A549 (cell line): Measurements from ENCODE around the gene E2F6.

ENCODE experiments used
- ATOH8 ChIP-seq: fragments of 250-450 bp; sonication (Bioruptor Pico); IDR thresholded peaks from 2 replicates; pipeline ENCODE4 v1.5.0; 2020; ENCODE audit warnings: low read depth, mild to moderate bottlenecking, moderate library complexity
- E2F6 ChIP-seq: IDR thresholded peaks from 2 replicates; pipeline ENCODE4 v1.6.1; 2012; ENCODE audit warnings: low read depth, borderline replicate concordance
- EP300 ChIP-seq, 2 experiments: fragments of >200 bp; sonication (Bioruptor Twin); formaldehyde crosslinking; IDR thresholded peaks; 2 replicates in 1 of 2; 3 replicates in 1 of 2; pipeline ENCODE4 v1.6.1; 2016 to 2017
- JUNB ChIP-seq: fragments of >200 bp; sonication (Bioruptor Twin); formaldehyde crosslinking; IDR thresholded peaks from 2 replicates; pipeline ENCODE4 v1.6.1; 2016
- MAFK ChIP-seq: fragments of 450-650 bp; IDR thresholded peaks from 2 replicates; pipeline ENCODE4 v1.6.1; 2014; ENCODE audit not compliant: partially characterized antibody
- PBX3 ChIP-seq: IDR thresholded peaks from 2 replicates; pipeline ENCODE4 v1.6.1; 2012
- PHF8 ChIP-seq: fragments of 200-600 bp; sonication (generic); IDR thresholded peaks from 2 replicates; pipeline ENCODE4 v1.6.1; 2016; ENCODE audit warnings: low read depth, mild to moderate bottlenecking, antibody characterized with exemption, moderate library complexity, borderline replicate concordance
- POLR2A ChIP-seq: IDR thresholded peaks from 2 replicates; pipeline ENCODE4 v1.6.1; 2012; ENCODE audit warnings: mild to moderate bottlenecking, low read length
- RCOR1 ChIP-seq: fragments of 150-350 bp; IDR thresholded peaks from 2 replicates; pipeline ENCODE4 v1.6.1; 2014; ENCODE audit warnings: antibody characterized with exemption, low read length, low read depth
- SREBF2 ChIP-seq: fragments of 450-650 bp; IDR thresholded peaks from 2 replicates; pipeline ENCODE4 v1.6.1; 2014; ENCODE audit warnings: mild to moderate bottlenecking, moderate library complexity
- ZNF302 ChIP-seq: fragments of 250-450 bp; sonication (Bioruptor Pico); IDR thresholded peaks from 2 replicates; pipeline ENCODE4 v1.9.0; 2021; ENCODE audit warnings: inconsistent platforms, mild to moderate bottlenecking, moderate library complexity
- TF ChIP-seq, protein P1 (sequence below): fragments of >200 bp; sonication (Bioruptor Twin); formaldehyde crosslinking; IDR thresholded peaks from 3 replicates; pipeline ENCODE4 v1.5.1; 2016
- TF ChIP-seq, protein P2 (sequence below): fragments of 250-450 bp; sonication (Bioruptor Pico); IDR thresholded peaks from 2 replicates; pipeline ENCODE4 v1.5.0; 2021; ENCODE audit warnings: mild to moderate bottlenecking, moderate library complexity, borderline replicate concordance
- TF ChIP-seq, protein P3 (sequence below): fragments of 450-650 bp; IDR thresholded peaks from 2 replicates; pipeline ENCODE4 v1.6.1; 2014; ENCODE audit warnings: antibody characterized with exemption

DNA sequence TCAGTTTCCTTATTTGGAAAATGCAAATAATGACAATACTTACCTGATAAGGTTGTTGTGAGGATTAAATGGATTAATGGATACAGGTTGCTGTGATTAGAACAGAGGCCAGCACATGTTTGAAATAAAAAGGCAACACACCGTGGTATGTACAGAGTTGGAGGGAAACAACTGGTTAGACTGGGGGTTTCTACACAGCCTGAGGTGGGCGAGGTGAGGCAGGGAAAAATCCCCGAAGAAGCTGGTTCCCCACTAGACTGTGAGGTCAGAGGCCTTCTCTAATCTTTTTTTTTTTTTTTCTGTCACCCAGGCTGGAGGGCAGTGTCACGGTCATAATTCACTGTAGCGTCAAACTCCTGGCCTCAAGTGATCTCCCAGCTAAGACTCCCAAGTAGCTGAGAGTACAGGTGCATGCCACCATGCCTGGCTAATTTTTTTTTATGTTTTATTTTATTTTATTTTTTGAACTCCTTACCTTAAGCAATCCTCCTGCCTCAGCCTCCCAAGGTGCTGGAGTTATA, 1.2 kb upstream of the E2F6 start:
- TF ChIP-seq JUNB (no peak), EP300 (IDR thresholded peaks at IDR 0.05) (no peak), ATOH8 (CRISPR knock-in tag) (no peak), SREBF2 (no peak), ZNF302 (CRISPR knock-in tag) (no peak), E2F6 (no peak), PHF8 (no peak), PBX3 (no peak), POLR2A (no peak), MAFK (no peak), RCOR1 (no peak)
- TF ChIP-seq, protein P1, sequence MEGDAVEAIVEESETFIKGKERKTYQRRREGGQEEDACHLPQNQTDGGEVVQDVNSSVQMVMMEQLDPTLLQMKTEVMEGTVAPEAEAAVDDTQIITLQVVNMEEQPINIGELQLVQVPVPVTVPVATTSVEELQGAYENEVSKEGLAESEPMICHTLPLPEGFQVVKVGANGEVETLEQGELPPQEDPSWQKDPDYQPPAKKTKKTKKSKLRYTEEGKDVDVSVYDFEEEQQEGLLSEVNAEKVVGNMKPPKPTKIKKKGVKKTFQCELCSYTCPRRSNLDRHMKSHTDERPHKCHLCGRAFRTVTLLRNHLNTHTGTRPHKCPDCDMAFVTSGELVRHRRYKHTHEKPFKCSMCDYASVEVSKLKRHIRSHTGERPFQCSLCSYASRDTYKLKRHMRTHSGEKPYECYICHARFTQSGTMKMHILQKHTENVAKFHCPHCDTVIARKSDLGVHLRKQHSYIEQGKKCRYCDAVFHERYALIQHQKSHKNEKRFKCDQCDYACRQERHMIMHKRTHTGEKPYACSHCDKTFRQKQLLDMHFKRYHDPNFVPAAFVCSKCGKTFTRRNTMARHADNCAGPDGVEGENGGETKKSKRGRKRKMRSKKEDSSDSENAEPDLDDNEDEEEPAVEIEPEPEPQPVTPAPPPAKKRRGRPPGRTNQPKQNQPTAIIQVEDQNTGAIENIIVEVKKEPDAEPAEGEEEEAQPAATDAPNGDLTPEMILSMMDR: no peak
- TF ChIP-seq, protein P2, sequence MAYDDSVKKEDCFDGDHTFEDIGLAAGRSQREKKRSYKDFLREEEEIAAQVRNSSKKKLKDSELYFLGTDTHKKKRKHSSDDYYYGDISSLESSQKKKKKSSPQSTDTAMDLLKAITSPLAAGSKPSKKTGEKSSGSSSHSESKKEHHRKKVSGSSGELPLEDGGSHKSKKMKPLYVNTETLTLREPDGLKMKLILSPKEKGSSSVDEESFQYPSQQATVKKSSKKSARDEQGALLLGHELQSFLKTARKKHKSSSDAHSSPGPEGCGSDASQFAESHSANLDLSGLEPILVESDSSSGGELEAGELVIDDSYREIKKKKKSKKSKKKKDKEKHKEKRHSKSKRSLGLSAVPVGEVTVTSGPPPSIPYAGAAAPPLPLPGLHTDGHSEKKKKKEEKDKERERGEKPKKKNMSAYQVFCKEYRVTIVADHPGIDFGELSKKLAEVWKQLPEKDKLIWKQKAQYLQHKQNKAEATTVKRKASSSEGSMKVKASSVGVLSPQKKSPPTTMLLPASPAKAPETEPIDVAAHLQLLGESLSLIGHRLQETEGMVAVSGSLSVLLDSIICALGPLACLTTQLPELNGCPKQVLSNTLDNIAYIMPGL (CRISPR knock-in tag): no peak
- TF ChIP-seq, protein P3, sequence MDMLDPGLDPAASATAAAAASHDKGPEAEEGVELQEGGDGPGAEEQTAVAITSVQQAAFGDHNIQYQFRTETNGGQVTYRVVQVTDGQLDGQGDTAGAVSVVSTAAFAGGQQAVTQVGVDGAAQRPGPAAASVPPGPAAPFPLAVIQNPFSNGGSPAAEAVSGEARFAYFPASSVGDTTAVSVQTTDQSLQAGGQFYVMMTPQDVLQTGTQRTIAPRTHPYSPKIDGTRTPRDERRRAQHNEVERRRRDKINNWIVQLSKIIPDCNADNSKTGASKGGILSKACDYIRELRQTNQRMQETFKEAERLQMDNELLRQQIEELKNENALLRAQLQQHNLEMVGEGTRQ: no peak
